Stimulated activated CD4-positive, alpha-beta T cell treated with anti-CD3 and anti-CD28 coated beads, Interleukin-12 subunit alpha, Interleukin-12 subunit beta, amount 100 ng/mL, for 4 hours (primary cell): ENCODE measurements around the gene RNF217.
"Not testable (repeated sequence)": the region's sequence is repeated elsewhere in the genome, so short reads cannot be mapped to it uniquely, and the experiment has no call there.

Experiments used
- DNase-seq: peaks from one replicate; pipeline ENCODE4 v3.0.0-alpha.2; 2020

RNF217 gene, protein sequence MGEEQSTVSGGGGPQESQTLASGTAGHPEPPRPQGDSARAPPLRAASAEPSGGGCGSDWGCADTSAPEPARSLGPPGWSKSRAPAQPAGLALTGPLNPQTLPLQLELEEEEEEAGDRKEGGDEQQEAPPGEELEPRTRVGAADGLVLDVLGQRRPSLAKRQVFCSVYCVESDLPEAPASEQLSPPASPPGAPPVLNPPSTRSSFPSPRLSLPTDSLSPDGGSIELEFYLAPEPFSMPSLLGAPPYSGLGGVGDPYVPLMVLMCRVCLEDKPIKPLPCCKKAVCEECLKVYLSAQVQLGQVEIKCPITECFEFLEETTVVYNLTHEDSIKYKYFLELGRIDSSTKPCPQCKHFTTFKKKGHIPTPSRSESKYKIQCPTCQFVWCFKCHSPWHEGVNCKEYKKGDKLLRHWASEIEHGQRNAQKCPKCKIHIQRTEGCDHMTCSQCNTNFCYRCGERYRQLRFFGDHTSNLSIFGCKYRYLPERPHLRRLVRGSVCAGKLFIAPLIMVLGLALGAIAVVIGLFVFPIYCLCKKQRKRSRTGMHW

DNA sequence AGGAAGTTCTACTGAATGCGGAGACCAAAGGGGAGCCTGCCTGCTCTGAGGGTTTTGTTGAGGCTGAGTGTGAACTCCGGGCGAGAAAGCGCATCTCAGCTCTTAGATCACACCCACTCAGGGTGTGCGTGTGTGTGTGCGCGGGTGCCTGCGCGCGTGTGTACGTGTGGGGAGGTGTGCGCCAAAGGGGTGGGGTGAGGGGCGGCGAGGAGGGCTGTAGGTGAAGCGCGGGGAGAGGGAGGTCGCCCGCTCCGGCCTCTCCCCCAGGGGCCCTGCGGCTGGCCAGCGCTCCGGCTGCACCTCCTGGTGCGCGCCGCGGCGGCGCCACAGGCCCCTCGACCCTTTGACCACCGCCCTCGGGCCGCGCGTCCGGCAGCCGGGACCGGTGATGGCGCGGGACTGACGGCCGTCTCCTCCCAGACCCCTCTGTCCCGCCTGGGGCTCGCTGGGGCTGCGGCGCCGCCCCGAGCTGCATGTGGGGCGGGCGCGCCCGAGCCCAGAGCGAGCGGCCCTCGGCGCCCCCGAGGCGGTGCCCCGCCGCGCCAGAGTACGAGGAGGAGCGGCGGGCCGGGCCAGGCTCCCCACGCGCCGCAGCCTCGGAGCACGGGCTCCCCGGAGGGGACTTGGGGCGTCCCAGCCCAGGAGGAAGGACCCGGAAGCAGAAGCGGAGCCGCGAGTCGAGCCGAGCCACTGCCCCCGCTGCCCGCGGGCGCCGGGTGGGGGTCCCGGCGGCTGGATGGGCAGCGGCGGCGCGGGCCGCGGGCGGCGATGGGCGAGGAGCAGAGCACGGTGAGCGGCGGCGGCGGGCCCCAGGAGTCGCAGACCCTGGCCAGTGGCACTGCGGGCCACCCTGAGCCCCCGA, at the start of gene RNF217:
Gene RNF217, plus strand, starts transcription at position 661 of the 862 bp plus-strand sequence. Its CDS starts 108 bp downstream, at position 769.
- no peak for DNase-seq

DNA sequence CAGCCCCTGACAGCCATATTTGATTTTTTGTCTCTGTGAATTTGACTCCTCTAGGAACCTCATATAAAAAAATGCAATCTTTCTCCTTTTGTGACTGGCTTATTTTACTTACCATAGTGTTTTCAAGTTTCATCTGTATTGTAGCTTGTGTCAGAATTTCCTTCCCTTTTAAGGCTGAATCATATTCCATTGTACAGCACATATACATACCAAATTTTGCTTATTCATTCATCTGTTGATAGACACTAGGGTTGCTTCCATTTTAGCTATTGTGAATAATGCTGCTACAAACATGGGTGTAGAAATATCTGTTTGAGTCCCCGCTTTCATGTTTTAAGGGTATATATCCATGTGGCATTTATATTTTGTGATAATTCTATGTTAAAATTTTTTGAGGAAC, 49.2 kb upstream of the RNF217 start:
- no peak for DNase-seq

- DNase-seq, result no peak
Observed at GRCh38 chr6:124917769-124918168, 44.5 kb upstream of the RNF217 start.

GRCh38 chr6:124919703-124920102, 42.5 kb upstream of the RNF217 start:
- not testable (repeated sequence) for DNase-seq

DNA sequence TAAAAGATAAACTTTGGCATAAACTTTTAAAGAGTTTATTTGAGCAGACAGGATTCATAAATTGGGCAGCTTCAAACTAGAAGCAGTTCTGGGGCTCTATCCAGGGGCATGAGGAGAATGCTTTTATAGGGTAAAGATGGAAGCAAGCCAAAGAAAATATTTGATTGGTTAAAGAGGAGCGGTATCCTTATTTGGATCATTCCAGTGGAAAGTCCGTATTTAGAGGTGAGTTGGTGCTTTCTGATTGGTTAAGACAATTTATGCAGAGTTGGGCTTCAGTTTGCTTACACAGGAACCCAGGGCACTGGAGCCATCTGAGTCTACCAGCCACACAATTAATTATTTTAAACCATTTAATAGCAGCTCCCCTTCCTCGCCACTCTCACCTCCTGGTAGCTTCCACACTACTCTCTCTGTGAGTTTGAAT, 37.9 kb upstream of the RNF217 start:
- no peak for DNase-seq

- DNase-seq, result no peak
Observed at GRCh38 chr6:124926435-124926834, 35.8 kb upstream of the RNF217 start.

DNA sequence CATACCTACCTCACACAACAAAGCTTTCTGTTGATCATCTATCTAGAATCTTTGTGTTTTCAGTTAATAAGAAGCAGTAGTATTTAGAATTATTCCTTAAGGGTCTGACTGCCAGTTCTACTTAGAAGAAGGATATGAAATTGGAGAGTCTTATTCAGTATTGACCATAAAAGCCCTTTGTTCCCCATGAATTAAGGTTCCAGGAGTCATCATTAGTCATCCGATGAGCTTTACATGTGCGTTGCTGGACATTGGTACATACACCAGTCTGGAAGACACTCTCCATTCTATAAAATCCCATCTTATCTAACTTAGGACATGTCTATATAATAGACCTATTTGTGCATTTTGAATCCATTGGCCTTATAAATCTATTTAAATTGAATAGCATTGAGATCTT, 34.4 kb upstream of the RNF217 start:
- no peak for DNase-seq

GRCh38 chr6:124928851-124929250, 33.4 kb upstream of the RNF217 start:
- no peak for DNase-seq

- no peak for DNase-seq
Observed at GRCh38 chr6:124937645-124938044, 24.6 kb upstream of the RNF217 start.

GRCh38 chr6:124941259-124941658, 21.0 kb upstream of the RNF217 start:
- DNase-seq, result no peak

- no peak for DNase-seq
Observed at GRCh38 chr6:124943658-124944057, 18.6 kb upstream of the RNF217 start.

- DNase-seq, result no peak
Observed at GRCh38 chr6:124947971-124948451, 14.2 kb upstream of the RNF217 start.

DNA sequence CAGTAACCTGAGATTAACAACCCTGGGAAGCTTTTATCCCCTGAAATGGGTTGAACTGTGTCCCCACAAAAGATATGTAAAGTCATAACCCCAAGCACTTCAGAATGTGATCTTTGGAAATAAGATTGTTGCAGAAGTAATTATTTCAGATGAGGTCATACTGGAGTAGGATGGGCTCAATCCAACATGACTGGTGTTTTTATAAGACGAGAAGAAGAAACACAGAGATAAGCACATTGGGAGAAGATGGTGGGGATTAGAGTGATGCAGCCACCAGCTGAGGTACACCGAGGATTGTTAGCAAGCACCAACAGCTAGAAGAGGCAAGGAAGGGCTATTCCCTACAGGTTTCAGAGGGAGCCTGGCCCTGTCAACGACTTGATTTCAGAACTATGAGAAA, 12.5 kb upstream of the RNF217 start:
- DNase-seq, result no peak

DNA sequence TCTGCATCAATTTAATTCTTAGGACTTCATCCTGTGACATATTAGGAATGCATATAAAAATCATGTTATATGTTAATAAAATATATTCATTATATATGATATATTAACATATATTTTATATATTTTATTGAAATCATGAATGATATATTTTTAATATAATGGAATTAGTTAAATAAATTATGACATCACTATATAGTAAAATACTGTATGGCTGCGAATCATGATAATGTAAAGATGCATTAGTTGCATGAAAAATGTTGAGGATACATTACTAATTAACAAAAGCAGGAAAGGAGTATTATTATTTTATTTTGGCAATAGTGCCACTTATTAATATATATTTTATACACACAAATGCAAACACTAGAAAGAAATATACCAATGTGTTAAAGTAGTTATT, 8.4 kb upstream of the RNF217 start:
- no peak for DNase-seq

- no peak for DNase-seq
Observed at GRCh38 chr6:124955108-124955856, 7.0 kb upstream of the RNF217 start.

- no peak for DNase-seq
Observed at GRCh38 chr6:124956018-124956417, 6.2 kb upstream of the RNF217 start.

DNA sequence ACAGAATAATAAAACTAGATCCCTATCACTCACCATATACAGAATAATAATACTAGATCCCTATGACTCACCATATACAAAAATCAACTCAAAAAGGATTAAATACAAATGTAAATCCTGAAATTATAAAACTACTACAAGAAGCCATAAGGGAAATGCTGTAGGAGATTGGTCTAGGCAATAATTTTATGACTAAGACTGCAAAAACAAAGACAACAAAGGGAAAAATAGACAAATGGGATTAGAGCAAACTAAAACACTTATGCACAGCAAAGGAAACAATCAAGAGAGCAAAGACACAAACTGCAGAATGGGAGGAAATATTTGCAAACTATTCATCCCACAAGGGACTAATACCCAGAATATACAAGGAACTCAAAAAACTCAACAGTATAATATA, 4.1 kb upstream of the RNF217 start:
- DNase-seq, result no peak

DNA sequence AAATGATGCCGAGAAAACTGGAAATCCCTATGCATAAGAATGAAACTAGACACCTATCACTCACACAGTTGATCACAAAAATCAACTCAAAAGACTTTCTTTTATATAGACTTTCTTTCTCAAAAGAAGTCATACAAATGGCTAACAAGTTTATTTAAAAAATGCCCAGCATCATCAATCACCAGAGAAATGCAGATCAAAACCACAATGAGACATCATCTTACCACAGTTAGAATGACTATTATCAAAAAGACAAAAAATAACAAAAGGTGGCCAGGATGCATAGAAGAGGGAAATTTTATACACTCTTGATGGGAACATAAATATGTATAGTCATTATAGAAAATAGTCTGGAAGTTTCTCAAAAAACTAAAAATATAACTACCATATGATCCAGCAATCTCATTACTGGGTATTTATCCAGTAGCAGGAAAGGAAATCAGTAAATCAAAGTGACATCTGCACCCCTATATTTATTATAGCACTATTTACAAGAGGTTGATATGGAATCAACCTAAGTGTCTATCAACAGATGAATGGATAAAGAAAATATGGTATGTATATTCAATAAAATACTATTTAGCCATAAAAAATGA, 3.4 kb upstream of the RNF217 start:
- DNase-seq, result no peak

DNA sequence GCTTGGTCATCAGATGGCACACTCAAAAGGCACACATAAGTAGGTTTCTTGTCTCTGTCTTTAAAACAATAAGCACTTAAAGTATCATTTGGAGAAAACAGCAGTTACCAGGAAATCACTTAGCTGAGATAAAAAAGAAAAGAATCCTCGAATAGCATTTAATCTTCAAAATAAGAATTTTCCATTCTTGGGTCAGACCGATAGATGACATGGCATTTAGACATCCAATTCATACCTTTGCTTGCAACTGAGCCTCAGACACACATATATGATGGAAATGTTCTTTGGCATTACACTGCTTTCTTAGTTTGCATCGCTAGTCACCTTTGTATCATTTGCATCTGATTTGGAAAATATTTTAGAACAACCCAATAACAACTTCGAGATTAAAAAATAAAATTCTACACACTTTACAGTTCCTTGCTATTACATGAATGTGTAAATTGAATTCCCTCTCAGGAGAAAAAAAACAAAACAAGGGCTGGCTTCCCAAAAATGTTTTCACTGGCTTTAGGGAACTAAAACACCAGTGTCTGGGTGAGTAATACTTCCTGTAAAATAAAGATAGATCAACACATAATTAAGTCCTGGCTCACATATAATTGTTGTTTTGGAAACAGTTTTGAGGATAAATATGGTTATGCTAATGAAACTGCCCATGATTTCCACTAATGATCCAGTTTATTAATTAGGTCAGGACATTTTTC, 1.3 kb upstream of the RNF217 start:
- DNase-seq, result no peak

- no peak for DNase-seq
Observed at GRCh38 chr6:124961464-124961776, 817 bp upstream of the RNF217 start.

DNA sequence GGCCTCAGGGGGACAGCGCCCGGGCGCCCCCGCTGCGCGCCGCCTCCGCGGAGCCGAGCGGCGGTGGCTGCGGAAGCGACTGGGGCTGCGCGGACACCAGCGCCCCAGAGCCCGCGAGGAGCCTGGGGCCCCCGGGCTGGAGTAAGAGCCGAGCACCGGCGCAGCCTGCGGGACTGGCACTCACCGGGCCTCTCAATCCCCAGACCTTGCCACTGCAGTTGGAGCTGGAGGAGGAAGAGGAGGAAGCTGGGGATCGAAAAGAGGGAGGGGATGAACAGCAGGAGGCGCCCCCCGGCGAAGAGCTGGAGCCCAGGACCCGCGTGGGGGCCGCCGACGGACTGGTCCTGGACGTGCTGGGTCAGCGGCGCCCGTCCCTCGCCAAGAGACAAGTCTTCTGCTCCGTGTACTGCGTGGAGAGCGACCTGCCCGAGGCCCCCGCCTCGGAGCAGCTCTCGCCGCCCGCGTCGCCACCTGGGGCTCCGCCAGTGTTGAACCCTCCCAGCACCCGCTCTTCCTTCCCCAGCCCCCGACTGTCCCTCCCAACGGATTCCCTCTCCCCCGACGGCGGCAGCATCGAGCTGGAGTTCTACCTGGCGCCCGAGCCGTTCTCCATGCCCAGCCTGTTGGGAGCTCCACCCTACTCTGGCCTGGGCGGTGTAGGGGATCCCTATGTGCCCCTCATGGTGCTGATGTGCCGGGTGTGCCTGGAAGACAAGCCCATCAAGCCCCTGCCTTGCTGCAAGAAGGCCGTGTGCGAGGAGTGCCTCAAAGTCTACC, 590 bp downstream of the RNF217 start:
- DNase-seq, result no peak
